Inflammatory macrophage treated with lipopolysaccharide for 4 hours (primary cell): Measurements from ENCODE around the gene BAZ2A.
A peak's percentile ranks its signal among the peaks of the same experiment; 100 is the strongest.
"Not testable (repeated sequence)": the region's sequence is repeated elsewhere in the genome, so short reads cannot be mapped to it uniquely, and the experiment has no call there.

Experiments
- DNase-seq: peaks from one replicate; pipeline ENCODE4 v3.0.0-alpha.2; 2020

Gene BAZ2A

DNA sequence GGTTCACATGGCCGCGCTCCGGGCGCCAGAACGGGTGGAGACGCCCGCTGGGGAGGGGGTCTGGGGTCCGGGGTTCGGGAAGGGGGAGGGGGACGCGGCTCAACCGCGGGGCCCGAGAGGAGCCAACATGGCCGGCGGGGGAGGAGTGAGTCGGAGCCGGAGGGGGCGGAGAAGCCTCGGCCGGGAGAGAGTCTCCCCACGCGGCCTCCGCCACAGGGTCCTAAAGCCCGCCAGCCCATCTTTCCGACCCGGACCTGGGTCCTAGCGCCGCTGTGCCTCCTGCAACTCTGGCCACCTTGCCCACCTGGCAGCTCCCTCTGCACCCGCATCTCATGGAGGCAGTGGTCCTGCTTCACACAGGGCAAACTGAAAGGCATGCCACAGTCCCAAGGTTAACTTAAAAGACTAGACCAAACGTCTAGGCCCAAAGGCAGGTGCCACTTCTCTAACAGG is at the start of gene BAZ2A:
TSS of gene BAZ2A (minus strand) at position 147 of the 453 bp plus-strand sequence. CDS start 12,796 bp downstream, outside the sequence.
- DNase-seq = peak; percentile 86

DNA sequence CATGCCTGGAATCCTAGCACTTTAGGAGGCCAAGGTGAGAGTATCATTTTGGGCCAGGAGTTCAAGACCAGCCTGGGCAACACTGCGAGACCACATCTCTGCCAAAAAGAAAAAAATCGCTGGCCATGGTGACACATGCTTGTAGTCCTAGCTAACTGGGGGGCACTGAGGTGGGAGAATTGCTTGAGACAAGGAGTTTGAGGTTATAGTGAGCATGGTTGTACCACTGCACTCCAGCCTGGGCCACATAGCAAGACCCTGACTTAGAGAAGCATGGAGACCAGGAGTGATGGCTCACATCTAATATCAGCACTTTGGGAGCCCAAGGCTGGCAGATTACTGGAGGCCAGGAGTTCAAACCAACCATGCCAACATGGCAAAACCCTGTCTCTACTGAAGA is 48.7 kb upstream of the BAZ2A start:
- DNase-seq = no peak

DNA sequence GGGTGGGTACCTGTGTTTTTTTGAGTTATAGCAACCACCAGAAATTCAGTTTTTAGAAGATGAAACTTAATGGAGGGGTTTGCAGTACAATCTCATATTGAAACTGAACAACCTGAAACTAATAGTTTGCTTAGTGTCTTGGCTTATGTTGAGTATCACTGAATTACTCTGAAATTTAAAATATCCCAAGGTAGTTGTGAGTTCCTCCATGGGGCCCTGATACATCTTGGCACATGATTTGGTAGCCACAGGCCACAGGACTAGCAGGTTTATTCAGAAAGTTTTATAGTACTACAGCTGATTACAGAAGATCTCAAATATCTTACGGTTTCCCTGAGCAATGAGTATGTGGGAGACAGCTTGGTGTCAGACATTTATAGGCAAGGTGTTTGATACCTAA is 47.6 kb upstream of the BAZ2A start:
- DNase-seq = no peak

DNA sequence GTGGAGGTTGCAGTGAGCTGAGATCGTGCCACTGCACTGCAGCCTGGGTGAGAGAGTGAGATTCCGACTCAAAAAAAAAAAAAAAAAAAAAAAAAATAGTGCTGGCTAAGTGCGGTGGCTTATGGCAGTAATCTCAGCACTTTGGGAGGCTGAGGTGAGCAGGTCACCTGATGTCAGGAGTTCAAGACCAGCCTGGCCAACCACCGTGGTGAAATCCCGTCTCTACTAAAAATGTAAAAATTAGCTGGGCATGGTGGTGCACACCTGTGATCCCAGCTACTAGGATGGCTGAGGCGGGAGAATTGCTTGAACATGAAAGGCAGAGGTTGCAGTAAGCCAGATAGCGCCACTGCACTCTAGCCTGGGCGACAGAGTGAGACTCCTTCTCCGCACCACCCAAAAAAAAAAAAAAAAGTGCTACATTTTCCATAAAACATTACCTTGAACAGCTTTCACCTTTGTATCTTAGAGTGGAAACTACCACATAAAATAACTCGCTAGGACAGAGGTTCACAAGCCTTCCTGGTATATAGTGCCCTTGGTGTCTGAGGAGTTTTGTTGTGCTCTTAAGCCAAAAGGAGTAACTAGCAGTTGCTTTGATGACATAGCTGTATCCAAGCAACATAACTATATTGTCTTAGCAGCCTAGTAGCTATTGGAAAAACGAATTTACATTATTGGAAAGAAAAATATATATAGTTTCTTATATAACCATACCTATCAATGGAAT is 46.9 kb upstream of the BAZ2A start:
- no peak for DNase-seq

DNA sequence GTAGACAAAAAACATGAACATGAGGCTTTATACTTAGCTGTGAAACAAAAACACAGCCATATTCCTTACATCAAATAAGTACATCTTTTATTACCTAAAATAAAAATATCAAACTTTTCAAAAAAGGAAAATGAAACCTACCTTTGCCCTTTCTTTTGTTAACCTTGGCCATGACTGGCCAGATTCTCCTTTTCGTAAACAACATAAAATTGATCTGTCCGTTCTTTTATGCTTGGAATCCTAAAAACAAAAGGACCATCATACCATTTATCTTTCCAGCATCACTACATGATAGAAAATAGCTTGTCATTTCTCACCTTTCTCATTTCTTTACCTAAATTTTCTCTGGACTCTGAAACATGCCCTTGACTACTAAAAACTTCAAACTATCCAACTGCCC is 41.5 kb upstream of the BAZ2A start:
- DNase-seq = no peak

DNA sequence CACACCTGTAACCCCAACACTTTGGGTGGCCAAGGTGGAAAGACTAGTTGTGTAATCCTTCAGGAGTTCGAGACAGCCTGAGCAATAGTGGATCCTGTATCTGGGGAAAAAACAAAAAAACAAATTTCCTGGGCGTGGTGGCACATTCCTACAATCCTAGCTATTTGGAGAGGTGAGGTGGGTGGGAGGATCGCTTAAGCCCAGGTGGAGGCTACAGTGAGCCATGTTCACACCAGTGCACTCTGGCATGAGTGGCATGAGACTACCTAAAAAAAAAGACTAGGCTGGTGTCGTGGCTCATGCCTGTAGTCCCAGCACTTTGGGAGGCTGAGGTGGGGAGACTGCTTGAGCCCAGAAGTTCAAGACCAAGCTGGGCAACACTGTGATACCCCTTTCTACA is 40.7 kb upstream of the BAZ2A start:
- no peak for DNase-seq

DNA sequence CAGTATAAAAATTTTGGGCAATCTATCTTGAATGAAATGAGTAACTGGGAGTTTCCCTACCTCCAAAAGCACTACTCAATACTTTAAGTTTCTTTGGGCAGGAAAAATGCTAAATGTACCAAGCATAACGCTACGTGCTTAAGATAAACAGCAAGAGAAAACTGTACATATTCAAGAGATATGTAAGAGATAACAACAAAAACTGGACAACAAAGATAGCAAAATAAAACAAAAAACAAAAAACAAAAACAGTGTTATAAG is 38.0 kb upstream of the BAZ2A start:
- no peak for DNase-seq

DNA sequence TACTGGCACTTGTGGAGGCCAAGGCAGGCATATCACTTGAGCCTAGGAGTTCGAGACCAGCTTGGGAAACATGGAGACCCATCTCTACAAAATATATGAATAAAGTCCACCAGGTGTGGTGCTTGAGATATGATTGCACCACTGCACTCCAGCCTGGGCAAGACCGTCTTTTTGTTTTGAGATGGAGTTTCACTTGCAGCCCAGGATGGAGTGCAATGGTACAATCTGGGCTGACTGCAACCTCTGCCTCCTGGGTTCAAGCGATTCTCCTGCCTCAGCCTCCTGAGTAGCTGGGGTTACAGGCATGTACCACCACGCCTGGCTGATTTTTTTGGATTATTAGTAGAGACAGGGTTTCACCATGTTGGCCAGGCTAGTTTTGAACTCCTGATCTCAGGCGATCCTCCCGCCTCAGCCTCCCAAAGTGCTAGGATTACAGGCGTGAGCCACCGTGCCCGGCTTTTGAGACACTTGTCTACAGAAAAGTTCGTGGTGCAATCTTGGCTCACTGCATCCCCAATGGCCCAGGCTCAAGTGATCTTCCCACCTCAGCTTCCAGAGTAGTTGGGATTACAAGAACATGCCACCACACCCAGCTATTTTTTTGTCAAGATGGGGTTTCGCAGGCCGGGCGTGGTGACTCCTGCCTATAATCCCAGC is 32.0 kb upstream of the BAZ2A start:
- DNase-seq = no peak

DNA sequence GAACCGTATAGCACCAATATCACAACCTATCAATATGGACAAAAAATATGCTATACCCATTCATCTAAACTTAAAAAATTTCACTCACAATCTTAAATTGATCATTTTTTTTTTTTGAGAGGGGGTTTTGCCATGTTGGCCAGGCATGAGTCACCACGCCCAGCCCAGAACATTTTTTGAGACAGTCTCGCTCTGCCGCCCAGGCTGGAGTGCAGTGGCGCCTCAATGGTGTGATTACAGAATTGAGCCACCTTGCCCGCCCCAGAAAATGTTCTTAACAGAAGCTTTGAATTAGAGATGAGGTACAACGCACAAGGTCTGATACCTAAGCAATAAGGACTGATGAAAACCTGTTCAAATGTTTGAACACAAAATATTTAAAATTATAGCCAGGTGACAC is 31.4 kb upstream of the BAZ2A start:
- no peak for DNase-seq

DNA sequence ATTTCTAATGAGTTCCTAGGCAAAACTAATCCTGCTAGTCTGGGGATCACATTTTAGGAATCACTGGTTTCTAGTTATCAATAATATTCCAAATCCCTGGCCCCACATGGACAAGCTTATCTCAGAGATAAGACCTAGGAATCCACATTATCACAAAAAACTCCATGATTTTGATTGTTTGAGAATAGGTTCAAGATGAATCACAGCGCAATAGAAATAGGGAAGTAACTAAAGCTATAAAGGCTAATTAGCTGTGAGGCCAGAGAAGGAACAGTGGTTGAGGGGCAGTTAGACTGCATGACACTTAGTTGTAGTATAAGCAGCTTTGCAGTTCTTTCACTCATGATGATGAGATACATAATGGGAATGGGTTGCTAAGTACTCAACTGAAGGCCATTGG is 28.8 kb upstream of the BAZ2A start:
- DNase-seq = peak; percentile 30

DNA sequence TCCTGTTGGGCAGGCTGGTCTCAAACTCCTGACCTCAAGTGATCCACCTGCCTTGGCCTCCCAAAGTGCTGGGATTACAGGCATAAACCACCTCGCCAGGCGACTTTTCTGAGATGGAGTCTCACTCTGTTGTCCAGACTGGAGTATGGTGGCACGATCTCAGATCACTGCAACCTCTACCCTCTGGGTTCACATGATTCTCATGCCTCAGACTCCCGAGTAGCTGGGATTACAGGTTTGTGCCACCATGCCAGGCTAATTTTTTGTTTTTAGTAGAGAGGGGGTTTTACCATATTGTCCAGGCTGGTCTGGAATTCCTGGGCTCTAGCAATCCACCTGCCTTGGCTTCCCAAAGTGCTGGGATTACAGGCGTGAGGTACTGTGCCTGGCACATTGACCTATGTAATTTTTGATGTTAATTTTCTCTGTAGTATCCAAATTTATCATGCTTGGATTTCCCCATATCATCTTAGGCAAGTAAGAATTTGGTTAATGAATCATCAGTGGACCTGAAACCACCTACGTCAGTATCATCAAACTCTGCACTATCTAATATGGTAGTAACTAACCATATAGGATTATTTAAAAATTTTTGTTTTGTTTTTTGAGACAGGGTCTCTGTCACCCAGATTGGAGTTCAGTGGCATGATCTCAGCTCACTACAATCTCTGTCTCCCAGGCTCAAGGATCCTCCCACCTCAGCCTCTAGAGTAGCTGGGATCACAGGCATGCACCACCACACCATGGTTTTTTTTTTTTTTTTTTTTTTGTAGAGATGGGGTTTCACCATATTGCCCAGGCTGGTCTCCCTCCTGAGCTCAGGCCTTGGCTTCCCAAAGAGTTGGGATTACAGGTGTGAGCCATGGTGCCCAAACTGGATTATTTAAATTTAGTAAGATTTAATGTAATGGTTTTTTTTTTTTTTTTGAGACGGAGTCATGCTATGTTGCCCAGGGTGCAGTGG is 27.6 kb upstream of the BAZ2A start:
- no peak for DNase-seq

DNA sequence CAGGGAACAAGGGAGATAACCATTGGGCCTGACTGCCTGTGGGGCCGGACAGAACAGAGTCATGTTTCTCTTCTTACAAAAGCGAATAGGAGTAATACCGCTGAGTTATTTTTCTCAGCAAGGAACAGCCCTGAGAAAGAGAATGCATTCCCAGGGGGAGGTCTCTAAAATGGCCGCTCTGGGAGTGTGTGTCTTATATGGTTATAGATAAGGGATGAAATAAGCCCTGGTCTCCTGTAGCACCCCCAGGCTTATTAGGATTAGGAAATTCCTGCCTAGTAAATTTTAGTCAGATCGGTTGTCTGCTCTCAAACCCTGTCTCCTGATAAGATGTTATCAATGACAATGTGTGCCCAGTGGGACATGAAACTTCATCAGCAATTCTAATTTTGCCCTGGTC is 23.7 kb upstream of the BAZ2A start:
- not testable (repeated sequence) for DNase-seq

DNA sequence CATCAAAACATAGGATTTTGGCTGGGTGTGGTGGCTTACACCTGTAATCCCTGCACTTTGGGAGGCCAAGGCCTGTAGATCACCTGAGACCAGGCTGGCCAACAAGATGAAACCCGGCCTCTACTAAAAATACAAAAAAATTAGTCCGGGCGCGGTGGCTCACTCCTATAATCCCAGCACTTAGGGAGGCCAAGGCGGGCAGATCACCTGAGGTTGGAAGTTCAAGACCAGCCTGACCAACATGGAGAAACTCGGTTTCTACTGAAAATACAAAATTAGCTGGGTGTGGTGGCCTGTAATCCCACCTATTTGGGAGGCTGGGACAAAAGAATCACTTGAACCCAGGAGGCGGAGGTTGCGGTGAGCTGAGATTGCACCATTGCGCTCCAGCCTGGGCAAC is 17.9 kb upstream of the BAZ2A start:
- not testable (repeated sequence) for DNase-seq

DNA sequence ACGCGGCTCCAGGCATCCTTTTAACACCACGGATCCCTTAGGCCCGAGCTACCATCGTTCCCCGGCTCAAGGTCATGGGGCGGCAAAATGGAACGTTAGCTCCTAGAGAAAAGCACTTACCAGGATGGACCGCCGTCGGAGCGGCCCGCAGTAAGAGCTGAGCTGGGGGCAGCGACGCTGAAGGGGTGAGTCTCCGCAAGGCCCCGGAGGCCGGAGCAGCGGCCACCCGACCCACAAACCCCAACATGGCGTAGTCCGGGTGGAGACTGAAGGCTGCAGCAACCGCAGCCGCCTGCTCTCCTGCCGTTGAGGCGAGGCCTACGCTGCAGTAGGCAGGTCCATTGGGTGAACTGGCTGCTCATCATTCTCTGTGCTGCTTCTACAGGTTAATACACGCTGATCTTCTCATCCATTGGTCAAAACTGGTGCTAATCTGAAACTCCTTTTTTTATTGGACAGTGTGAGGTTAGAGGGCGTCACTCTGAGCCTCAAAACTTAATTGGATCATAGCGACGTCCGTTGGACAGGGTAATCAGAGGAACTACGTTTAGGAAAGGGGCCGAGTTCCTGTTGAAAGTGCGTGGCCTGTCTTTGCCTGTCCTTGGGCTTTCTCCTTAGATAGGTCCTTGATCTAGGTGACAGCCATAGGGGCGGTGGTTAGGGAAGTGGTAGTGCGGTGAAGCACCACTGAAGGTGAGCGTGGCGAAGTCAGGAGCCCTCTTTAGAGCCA is 15.8 kb upstream of the BAZ2A start, which contains the start of gene ATP5F1B:
TSS of gene ATP5F1B (minus strand) at position 268 of the 730 bp plus-strand sequence. CDS start at position 247, 21 bp downstream.
- DNase-seq = peak; percentile 100

DNA sequence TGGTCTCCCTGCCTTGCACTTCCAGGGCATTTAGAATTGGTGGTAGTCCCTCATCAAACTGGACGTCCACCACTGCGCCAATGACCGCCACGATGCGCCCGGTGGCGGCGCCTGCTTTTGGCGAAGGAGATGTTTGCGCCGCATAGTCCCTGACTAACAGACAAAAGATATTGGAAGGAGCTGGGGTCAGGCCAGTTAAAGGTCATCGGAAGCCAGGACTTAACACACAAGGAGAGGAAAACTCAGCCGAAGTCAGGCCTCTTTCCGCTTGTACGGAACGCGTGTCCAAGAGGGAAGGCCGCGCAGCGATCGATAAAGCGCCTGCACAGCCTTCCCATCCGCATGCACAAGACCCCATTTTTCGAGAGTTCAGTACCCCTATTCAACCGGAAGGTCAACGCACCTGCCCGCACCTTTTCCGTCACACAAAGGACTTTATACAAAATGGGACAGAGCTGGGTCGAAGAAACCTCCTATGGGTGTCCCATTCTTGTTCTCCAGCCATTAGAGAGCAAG is 15.1 kb upstream of the BAZ2A start:
- DNase-seq = peak; percentile 12

DNA sequence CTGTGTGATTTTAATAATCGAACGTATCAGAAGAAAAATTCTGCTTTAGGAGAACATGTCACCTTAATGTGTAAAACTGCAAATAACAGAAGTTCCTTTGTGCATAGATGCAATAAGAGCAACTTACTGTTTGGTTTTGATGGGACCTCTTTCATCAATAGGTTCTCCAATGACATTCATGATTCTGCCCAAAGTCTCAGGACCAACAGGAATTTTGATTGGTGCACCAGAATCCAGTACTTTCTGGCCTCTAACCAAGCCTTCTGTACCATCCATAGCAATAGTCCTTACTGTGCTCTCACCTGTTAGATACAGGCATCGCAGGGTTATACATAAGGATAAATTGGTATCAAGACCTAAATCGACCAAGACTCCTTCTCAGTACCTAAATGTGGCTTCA is 14.5 kb upstream of the BAZ2A start:
- DNase-seq = no peak

DNA sequence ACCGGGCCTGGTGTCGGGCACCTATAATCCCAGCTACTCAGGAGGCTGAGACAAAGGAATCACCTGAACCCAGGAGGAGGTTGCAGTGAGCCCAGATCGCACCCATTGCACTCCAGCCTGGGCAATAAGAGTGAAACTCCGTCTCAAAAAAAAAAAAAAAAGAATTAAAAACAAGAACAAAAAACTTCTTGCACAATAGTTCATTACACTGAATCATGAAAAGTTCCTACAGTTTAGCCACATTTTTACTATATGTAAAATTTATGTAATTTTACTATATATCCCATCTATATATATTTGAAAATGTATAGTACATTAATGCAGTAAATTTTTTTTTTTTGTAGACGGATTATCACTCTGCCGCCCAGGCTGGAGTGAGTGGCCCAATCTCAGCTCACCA is 11.1 kb upstream of the BAZ2A start:
- peak; percentile 43 for DNase-seq

DNA sequence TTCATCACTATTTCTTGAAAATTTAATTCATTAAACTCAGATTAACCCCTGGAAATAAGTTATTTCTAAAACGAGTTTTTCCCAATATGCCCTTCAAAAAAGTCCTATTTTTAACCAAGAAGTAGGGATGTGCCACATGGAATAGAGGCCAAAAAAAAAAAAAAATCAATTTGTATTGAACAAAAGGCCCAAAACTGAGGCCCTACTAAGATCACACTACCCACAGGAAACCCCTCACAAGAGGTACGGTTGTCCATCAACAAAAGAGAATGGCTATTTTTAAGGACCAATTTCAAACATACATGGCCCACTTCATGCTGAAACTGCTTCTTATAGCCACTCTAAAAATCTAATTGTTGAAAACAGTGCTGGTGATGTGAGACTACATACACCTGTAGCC is 7.5 kb upstream of the BAZ2A start:
- no peak for DNase-seq

DNA sequence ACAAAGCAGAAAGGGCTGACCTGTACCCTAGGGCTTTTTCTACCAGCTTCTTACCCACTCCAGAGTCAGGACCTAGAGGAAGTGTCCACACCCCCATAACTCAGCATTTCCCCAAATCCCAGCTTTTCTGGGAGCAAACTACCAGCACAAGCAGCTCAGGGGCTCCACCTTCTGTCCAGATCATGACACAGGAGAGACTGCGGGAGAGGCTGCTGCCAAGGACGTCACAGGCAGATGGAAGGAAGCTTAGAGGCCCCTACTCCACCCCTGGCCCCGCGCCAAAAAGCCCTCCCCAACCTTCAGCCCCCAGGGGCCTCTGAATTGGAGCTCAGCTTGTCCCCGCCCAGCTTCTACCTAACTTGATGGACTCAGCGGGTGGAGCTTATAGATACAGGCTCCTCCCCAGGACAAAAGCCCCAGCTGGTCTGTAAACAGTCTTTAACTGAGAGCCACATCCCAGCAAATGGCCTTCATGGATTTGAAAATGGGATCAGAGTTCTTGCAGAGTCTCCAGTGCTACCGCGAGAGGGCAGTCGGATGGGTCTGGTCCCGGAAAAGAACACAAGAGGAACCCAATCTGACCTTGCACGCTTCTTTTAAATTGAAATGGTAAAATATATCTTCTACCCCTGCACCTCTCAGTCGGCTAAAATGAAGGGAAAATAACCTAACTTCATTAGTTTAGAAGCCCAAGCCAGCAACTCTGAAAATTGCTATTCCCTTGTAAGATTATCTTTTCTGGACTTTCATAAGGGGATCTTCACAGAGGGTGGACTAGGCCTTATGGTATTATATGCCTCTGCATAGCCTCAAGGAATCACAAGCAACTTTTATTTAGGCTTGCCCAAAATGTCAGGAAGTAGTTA is 6.8 kb upstream of the BAZ2A start:
- peak; percentile 90 for DNase-seq

DNA sequence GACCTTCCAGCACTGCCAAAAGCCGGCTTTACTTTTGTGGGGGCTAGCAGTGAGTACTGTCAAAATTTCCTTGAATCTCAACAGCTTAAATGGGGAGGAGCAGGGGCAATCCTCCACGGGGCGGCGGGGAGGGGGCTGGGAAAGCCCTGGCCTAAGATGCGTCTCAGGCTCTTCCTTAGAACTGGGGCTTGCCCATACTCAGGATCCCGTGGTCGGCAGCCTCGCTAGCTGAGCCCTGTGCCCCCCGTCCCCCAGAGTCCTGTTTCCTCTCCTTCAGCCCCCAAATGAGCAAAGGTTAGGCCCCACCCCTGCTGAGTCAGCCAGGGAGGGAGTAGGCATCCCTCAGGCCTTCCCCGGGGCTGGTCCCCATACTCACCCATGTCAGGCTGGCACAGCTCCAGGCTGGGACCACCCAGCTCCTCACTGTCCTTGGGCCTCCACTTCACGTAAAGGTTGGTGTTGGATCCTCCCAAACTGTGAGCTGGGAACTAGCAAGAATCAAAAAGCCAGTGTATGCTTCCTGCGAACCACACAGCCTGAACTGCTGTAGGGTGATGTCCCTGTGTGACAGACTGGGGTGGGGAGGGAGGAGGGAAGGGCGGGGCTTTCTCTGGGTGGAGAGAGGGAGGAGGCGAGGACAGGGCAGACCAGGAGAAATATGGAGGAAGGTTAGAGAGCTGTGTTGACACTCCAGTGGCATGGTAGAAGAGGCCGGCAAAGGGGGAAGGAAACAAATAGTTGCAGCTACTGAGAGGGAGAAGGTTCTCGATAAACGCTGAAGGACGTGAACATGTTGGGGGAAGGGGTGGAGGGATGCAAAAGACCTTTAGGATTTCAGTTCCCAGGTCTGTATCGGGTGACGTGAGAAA is 5.9 kb upstream of the BAZ2A start:
- peak; percentile 88 for DNase-seq
